NCI-H1092 treated with DMSO at 0.1 percent for 48 hours (cell line): ENCODE measurements around the gene TRHDE.
"Not testable (repeated sequence)": the region's sequence is repeated elsewhere in the genome, so short reads cannot be mapped to it uniquely, and the experiment has no call there.

ENCODE experiments used
- DNase-seq: peaks from one replicate; lab custom pipeline; 2025; lab: John Stamatoyannopoulos, UW

The TRHDE gene

DNA sequence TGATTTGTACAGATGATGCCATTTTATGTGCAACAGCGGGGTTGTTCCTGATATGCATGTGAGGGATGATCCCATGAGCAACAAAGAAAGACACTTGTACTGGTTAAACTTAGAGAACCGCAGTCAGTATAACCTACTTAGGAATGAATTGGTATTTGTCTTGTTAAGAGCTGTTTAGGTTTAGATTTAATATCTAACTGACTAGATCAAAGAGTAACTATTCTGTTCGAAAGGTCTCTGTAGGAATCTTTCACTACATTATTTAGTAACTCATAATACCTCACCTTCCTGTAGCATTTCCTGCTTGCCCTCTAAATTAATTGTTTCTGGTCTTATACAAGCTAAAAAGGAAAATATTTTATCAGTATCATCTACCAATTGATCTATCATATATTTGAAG is 350.4 kb downstream of the TRHDE start:
- DNase-seq = no peak

- no peak for DNase-seq
Observed at GRCh38 chr12:72631926-72632685, 359.9 kb downstream of the TRHDE start.

- DNase-seq = no peak
Observed at GRCh38 chr12:72642706-72643105, 370.5 kb downstream of the TRHDE start.

DNA sequence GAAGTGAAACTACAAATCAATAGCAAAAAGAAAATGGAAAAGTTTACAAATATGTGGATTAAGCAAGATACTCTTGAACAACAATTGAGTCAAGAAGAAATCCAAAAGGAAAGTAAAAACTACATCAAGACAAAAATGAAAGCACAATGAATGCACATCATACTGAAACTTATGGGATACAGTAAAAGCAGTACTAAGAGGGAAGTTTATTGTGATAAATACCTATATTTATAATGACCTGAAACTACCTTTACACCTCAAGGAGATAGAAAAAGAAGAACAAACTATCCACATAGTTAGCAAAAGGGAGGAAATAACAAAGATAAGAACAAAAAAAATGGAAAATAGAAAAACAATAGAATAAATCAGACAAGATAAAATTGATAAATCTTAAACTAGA is 375.0 kb downstream of the TRHDE start:
- no peak for DNase-seq

DNA sequence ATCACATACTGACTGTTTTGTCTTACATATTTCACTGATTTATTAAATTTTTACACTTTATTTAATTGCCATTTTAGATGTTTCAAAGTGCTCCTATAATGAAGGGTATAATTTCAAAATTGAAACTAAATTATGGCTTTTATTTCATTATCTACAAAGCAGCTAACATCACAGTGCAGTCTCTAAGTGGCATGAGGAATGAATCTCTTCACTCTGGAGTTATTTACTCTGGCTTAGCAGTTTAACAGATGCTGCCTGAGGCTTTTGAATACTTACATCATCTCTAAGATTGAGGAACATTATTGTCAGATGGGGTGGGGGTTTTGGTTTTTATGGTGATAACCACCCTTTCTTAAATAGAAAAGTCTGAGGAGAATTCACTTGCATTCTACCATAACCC is 386.4 kb downstream of the TRHDE start:
- no peak for DNase-seq

DNA sequence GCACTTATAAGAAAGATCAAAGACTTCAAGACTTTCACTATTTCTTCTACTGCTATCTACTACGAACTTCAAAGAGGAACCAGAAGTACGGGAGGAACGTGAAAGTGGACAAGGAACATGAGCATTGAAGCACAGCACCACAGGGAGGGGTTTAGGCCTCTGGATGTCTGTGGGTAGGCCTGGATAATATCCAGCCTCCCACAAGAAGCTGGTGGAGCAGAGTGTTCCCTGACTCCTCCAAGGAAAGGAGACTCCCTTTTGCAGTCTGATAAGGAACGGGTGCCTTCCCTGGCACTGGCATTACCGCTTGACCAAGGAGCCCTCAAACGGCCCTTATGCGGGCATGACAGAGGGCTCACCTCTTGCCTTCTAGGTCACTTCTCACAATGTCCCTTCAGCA is 388.0 kb downstream of the TRHDE start:
- not testable (repeated sequence) for DNase-seq

DNA sequence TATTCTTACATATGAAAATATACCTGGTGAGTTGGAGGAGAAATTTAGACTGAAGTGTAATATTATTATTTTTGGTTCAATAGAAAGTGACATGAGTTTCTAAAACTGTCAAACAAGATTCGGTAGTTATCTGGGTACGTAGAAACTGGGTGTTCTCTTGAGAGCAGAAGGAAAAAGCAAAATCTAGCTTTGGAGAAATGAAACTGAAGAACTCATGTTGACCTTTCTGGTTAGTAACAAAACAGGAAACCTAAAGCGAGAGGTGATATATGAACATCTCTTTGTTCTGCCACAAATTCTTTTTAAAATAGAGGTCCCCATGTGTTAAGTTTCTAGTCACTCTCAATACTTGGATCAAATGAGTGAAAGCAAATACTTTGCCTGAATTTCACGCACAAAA is 401.7 kb downstream of the TRHDE start:
- DNase-seq = no peak

- DNase-seq = no peak
Observed at GRCh38 chr12:72676556-72676955, 404.4 kb downstream of the TRHDE start.

- no peak for DNase-seq
Observed at GRCh38 chr12:72677139-72677538, 405.0 kb downstream of the TRHDE start.

DNA sequence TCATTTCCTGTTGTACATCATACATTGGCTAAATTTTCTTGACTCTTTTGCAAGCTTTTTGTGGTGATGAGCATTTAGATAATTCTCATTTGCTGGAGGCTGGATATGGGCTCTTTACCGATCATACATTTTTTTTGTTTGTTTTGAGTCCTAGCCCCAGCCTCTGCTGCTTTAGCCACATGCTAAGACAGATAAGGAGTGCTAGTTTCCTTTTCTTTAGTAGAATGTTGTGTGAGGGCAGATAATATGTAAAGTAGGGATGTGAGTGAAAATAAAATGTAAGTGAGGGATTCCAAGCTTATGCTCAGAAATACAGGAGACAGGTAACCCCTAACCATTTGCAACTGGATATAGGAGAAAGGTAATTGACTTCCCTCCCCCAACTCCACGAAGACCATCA is 405.7 kb downstream of the TRHDE start:
- DNase-seq = no peak

GRCh38 chr12:72679147-72679757 is 407.1 kb downstream of the TRHDE start:
- DNase-seq = no peak

GRCh38 chr12:72681028-72681427 is 408.9 kb downstream of the TRHDE start:
- DNase-seq = no peak

- DNase-seq = no peak
Observed at GRCh38 chr12:72684491-72684890, 412.3 kb downstream of the TRHDE start.

GRCh38 chr12:72692338-72692737 is 420.2 kb downstream of the TRHDE start:
- no peak for DNase-seq

DNA sequence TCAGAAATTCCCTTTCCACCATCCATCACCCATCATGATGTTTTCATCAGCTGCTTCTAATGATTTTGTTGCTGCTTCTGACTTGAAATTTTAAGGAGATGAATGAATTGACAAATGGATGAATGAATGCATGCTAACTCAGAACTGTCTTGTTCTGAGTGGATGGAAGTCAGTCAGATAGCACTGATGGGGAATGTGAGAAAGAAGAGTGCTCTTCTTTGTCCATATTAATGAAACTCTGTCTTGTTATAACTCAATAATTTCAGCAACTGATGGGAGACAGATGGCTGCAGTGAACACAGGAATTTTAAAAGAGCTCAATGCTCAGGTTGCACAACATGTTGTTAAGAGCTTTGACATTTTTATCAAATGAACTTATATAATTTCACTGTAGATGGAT is 422.0 kb downstream of the TRHDE start:
- no peak for DNase-seq

DNA sequence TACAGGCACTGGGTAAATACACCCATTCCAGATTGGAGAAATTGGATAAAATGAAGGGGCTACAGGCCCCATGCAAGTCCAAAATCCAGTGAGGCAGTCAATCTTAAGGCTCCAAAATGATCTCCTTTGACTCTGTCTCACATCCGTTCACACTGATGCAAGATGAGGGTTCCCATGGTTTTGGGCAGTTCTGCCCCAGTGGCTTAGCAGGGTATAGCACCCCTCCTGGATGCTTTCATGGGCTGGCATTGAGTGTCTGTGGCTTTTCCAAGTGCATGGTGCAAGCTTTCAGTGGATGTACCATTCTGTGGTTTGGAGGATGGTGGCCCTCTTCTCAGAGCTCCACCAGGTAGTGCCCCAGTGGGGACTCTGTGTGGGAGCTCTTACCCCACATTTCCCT is 427.2 kb downstream of the TRHDE start:
- no peak for DNase-seq

GRCh38 chr12:72712025-72712424 is 439.9 kb downstream of the TRHDE start:
- not testable (repeated sequence) for DNase-seq

DNA sequence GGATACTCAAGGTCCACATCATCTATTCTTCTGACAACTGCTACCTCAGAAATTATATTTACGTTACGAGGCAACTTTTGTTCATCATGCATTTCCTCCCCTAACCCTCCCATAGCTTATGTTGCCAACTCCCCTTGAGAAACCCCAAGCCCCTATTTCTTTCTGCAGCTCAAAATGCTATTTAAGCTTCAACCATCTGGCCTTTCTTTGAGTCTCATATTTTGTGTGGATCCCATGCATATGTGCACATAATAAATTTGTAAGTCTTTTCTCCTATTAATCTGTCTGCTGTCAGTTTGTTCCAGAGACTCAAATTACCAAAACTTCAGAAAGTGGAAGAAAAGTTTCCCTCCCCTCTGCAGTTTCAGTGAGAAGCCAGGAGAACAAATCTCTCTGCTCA is 444.1 kb downstream of the TRHDE start:
- DNase-seq = no peak

GRCh38 chr12:72717036-72717435 is 444.9 kb downstream of the TRHDE start:
- DNase-seq = no peak
